ENCODE measurements around the gene NACC1.

DNA sequence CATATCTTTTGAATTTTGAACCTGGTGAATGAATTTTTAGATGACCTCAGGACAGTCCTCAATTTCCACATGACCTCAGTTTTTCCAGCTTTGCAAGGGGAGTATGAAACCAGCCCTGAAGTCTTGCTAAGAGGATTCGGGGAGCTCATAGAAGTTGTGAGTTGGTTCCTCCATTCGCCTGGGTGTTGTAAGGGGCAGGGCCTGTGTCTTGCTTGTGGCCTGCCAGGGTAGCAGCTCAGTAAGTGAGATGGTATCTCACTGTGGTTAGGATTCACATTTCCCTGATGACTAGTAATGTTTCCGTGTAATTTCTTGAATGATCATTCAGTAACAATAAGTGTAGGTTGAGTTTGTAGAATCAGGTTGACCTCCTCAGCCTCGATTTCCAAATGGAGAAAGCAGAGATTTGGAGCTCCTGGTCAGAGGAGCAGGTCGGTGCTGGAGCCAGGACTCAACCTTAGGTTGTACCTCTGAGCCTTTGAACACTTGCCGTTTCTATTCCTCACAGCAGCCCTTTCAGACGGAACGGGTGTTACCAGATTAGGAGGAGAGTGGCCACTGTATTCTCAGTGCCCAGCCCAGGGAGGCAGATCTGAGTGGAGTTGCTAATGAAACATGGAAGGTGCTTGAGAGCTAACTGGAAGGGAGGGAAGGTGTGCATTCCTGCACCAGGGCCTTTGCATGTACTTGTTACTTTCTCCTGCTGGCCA lies 14.6 kb downstream of the NACC1 start:
- TF ChIP-seq, protein P1, sequence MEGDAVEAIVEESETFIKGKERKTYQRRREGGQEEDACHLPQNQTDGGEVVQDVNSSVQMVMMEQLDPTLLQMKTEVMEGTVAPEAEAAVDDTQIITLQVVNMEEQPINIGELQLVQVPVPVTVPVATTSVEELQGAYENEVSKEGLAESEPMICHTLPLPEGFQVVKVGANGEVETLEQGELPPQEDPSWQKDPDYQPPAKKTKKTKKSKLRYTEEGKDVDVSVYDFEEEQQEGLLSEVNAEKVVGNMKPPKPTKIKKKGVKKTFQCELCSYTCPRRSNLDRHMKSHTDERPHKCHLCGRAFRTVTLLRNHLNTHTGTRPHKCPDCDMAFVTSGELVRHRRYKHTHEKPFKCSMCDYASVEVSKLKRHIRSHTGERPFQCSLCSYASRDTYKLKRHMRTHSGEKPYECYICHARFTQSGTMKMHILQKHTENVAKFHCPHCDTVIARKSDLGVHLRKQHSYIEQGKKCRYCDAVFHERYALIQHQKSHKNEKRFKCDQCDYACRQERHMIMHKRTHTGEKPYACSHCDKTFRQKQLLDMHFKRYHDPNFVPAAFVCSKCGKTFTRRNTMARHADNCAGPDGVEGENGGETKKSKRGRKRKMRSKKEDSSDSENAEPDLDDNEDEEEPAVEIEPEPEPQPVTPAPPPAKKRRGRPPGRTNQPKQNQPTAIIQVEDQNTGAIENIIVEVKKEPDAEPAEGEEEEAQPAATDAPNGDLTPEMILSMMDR (IDR thresholded peaks at IDR 0.05; ENCODE audit: insufficient read depth, low read length) = no peak
- TF ChIP-seq GABPA (IDR thresholded peaks at IDR 0.05; ENCODE audit: low read depth) (no peak), SPI1 (IDR thresholded peaks at IDR 0.05; ENCODE audit: borderline replicate concordance, low read depth) (no peak)
